K562 (cell line): ENCODE results near the gene COX4I2. TPM values are rescaled to one million over a fixed set of nuclear protein-coding genes. Genes with fewer than 3 reads are reported as not detected.

Experiments used
- ARID1B ChIP-seq: fragments of 450-650 bp; IDR thresholded peaks from 2 replicates; pipeline ENCODE4 v1.6.1; 2016; ENCODE audit warnings: antibody characterized with exemption, mild to moderate bottlenecking, inconsistent platforms
- ATF3 ChIP-seq, 2 experiments: fragments of 450-650 bp in 1 of 2; sonication (generic) in 1 of 2; formaldehyde crosslinking in 1 of 2; IDR thresholded peaks in 1 of 2; conservative IDR thresholded peaks in 1 of 2; 2 replicates each; pipeline versions ENCODE4 v1.6.1 to v1.8.1; 2016 to 2023; ENCODE audit warnings: mild to moderate bottlenecking in 2 of 2, moderate library complexity in 2 of 2, inconsistent platforms in 1 of 2, missing genetic modification reagents in 1 of 2
- CREB5 ChIP-seq: fragments of 250-450 bp; sonication (Bioruptor Pico); IDR thresholded peaks from 2 replicates; pipeline ENCODE4 v1.5.0; 2020; ENCODE audit warnings: mild to moderate bottlenecking
- ESRRA ChIP-seq: fragments of 450-650 bp; IDR thresholded peaks from 2 replicates; pipeline ENCODE4 v1.6.1; 2014; ENCODE audit warnings: low read depth, mild to moderate bottlenecking, moderate library complexity, borderline replicate concordance
- ETV1 ChIP-seq: fragments of 450-650 bp; conservative IDR thresholded peaks from 2 replicates; pipeline ENCODE4 v1.6.1; 2016; ENCODE audit warnings: missing genetic modification characterization, control low read depth, low read depth, missing compliant biosample characterization
- FOSL1 ChIP-seq: fragments of 200-800 bp; sonication (Bioruptor generic); conservative IDR thresholded peaks from 2 replicates; pipeline ENCODE4 v1.6.1; 2016; ENCODE audit warnings: missing genetic modification characterization, missing compliant biosample characterization
- GABPB2 ChIP-seq: fragments of 250-450 bp; sonication (Bioruptor Pico); conservative IDR thresholded peaks from 2 replicates; pipeline ENCODE4 v1.5.1; 2021; ENCODE audit warnings: mild to moderate bottlenecking
- ID3 ChIP-seq, 2 experiments: fragments of 250-450 bp in 1 of 2; fragments of 450-650 bp in 1 of 2; sonication (Bioruptor Pico) in 1 of 2; IDR thresholded peaks; 2 replicates each; pipeline versions ENCODE4 v1.6.1 to v1.8.0; 2016 to 2021; ENCODE audit warnings: mild to moderate bottlenecking in 2 of 2, moderate library complexity in 2 of 2, missing compliant biosample characterization in 1 of 2, missing genetic modification characterization in 1 of 2
- L3MBTL2 ChIP-seq: fragments of 450-650 bp; IDR thresholded peaks from 2 replicates; pipeline ENCODE4 v1.6.1; 2016; ENCODE audit warnings: mild to moderate bottlenecking, moderate library complexity
- PREB ChIP-seq: sonication (generic); formaldehyde crosslinking; IDR thresholded peaks from 2 replicates; pipeline ENCODE4 v1.8.1; 2023; ENCODE audit warnings: mild to moderate bottlenecking, missing genetic modification reagents
- RB1 ChIP-seq: fragments of 450-650 bp; IDR thresholded peaks from 2 replicates; pipeline ENCODE4 v1.6.1; 2017; ENCODE audit warnings: low read depth, mild to moderate bottlenecking
- SIN3A ChIP-seq, 2 experiments: fragments of 150-350 bp in 1 of 2; IDR thresholded peaks; 2 replicates each; pipeline ENCODE4 v1.6.1; 2011 to 2016; ENCODE audit warnings: borderline replicate concordance in 2 of 2, low read depth in 2 of 2, low read length in 2 of 2, mild to moderate bottlenecking in 2 of 2, moderate library complexity in 2 of 2; ENCODE audit not compliant: control insufficient read depth in 1 of 2
- TFE3 ChIP-seq: fragments of 450-650 bp; formaldehyde crosslinking; IDR thresholded peaks from 2 replicates; pipeline ENCODE4 v1.4.0; 2020; ENCODE audit warnings: mild to moderate bottlenecking, mixed read lengths
- THAP7 ChIP-seq: fragments of 250-450 bp; sonication (Bioruptor Pico); IDR thresholded peaks from 2 replicates; pipeline ENCODE4 v1.5.0; 2021
- TRIM28 ChIP-seq: fragments of 450-650 bp; IDR thresholded peaks from 2 replicates; pipeline ENCODE4 v1.6.1; 2017
- ZBTB12 ChIP-seq: fragments of 250-450 bp; sonication (Bioruptor Pico); IDR thresholded peaks from 2 replicates; pipeline ENCODE4 v1.4.0; 2020
- ZFPM2 ChIP-seq: fragments of 250-450 bp; sonication (Bioruptor Pico); IDR thresholded peaks from 2 replicates; pipeline ENCODE4 v1.5.1; 2022; ENCODE audit warnings: mild to moderate bottlenecking
- ZNF436 ChIP-seq: fragments of 250-450, 450-650 bp; sonication (Bioruptor Pico); formaldehyde crosslinking; IDR thresholded peaks from 2 replicates; pipeline ENCODE4 v1.7.0; 2020; ENCODE audit warnings: mild to moderate bottlenecking
- polyA plus RNA-seq, 8 experiments: library from polyadenylated mRNA; depleted of rRNA in 4 of 8; stranded (reverse) in 5 of 8; unstranded in 3 of 8; fragments of >200 nt; fragmentation: Nextera tagmentation in 2 of 8; fragmentation: Illumina TruSeq in 1 of 8; extraction: Ambion mirVana in 2 of 8; extraction: Trizol in 1 of 8; gene quantifications; 2 replicates each; pipeline versions ENCODE4 v1.2.1 to v1.2.3, GENCODE V29; 2011 to 2014; ENCODE audit warnings: inconsistent platforms in 1 of 8, missing spikeins in 1 of 8
- total RNA-seq, 7 experiments: library from RNA; depleted of rRNA in 6 of 7; stranded (reverse); fragments of >200 nt in 6 of 7; fragmentation: Illumina TruSeq in 2 of 7; extraction: Trizol in 2 of 7; gene quantifications; 2 replicates each; pipeline versions ENCODE4 v1.2.1 to v1.2.3, GENCODE V29; 2011 to 2021; ENCODE audit warnings: low replicate concordance in 1 of 7

COX4I2 gene
- total and polyA plus RNA-seq, 9 of the 15 experiments (the other 6 are each of a cell fraction or from before 2014, with no cell fraction given), result not detected

GRCh38 chr20:31661625-31662371, 24.1 kb downstream of the COX4I2 start (continued):
- TF ChIP-seq GABPB2 (CRISPR knock-in tag) (0 out of 2 replicates have a peak, but pooled peaks have one; percentile 52), FOSL1 (tag) (0 out of 2 replicates have a peak, but pooled peaks have one; percentile 20), ETV1 (tag) (peak; percentile 45; the same call in 1 of the 2 replicates), TFE3 (CRISPR knock-in tag) (no peak; the same call in 1 of the 2 replicates), ZBTB12 (CRISPR knock-in tag) (0 out of 2 replicates have a peak, but pooled peaks have one; percentile 10), ZNF436 (CRISPR knock-in tag) (no peak), ATF3 (IDR thresholded peaks at IDR 0.05) (peak; percentile 71), ATF3 (CRISPR knock-in tag; conservative IDR thresholded peaks at IDR 0.05) (no peak), THAP7 (CRISPR knock-in tag) (peak; percentile 80), ESRRA (no peak; the same call in 1 of the 2 replicates), SIN3A (IDR thresholded peaks at IDR 0.05; ENCODE audit: borderline replicate concordance in 2 of 2, control insufficient read depth in 1 of 2, low read depth in 2 of 2, low read length in 2 of 2) (peak; percentile 51 to 82; a peak in 1 of 4 replicates), ARID1B (0 out of 2 replicates have a peak, but pooled peaks have one; percentile 54), ID3 (CRISPR knock-in tag; IDR thresholded peaks at IDR 0.05) (no peak), ID3 (tag; IDR thresholded peaks at IDR 0.05) (no peak), PREB (CRISPR knock-in tag) (no peak), ZFPM2 (peak; percentile 86; the same call in 1 of the 2 replicates), L3MBTL2 (peak; percentile 80), TRIM28 (no peak), CREB5 (CRISPR knock-in tag) (peak; percentile 70), RB1 (peak; percentile 81)
